Mucosa of rectum (tissue), 2 donors: Measurements from ENCODE around the gene LRRC10.

Experiments used
- H3K27ac ChIP-seq, 2 donors: one replicate each; pipeline ENCODE4 v1.7.0; 2013; ENCODE audit warnings: inconsistent platforms in 2 of 2, low read depth in 2 of 2, low read length in 2 of 2
- H3K27me3 ChIP-seq, 2 donors: one replicate each; pipeline ENCODE4 v1.7.0; 2013; ENCODE audit warnings: low read length in 2 of 2; ENCODE audit not compliant: control insufficient read depth in 2 of 2, insufficient read depth in 2 of 2
- H3K36me3 ChIP-seq, 2 donors: one replicate each; pipeline ENCODE4 v1.7.0; 2013; ENCODE audit warnings: low read length in 2 of 2; ENCODE audit not compliant: control insufficient read depth in 2 of 2, insufficient read depth in 2 of 2
- H3K4me1 ChIP-seq, 2 donors: one replicate each; pipeline ENCODE4 v1.7.0; 2013; ENCODE audit warnings: low read length in 2 of 2, mild to moderate bottlenecking in 1 of 2; ENCODE audit not compliant: control insufficient read depth in 2 of 2, insufficient read depth in 2 of 2
- H3K4me3 ChIP-seq, 2 donors: one replicate each; pipeline ENCODE4 v1.7.0; 2013; ENCODE audit warnings: low read length in 2 of 2
- H3K9ac ChIP-seq, 2 donors: one replicate each; pipeline ENCODE4 v1.7.0; 2013; ENCODE audit warnings: low read length in 2 of 2, low read depth in 1 of 2, mild to moderate bottlenecking in 1 of 2
- H3K9me3 ChIP-seq, 2 donors: one replicate each; pipeline ENCODE4 v1.7.0; 2013; ENCODE audit warnings: low read length in 2 of 2; ENCODE audit not compliant: control insufficient read depth in 2 of 2
- donor health status: healthy.
- donor health status: Normal muscosa, but diverticular disease.

Gene LRRC10

DNA sequence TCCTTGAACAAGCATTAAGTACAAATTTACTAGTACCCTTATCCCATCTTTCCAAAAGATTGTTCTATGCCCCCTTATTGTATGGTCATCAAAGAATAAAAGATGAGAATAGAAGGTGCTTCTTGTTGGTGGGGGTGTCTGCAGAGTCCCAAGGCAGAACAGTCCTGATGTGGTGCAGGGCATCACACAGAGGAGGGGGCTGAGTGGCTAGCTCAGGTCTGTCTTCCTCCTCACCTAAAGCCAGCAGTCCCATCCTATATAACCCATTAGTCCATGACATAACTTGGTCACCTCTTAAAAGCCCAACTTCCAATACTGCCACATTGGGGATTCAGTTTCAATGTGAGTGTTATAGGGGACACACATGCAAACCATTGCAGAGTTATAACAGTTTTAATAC, 9.9 kb downstream of the LRRC10 start:
- peaks cover 55 to 57% of the 10 kb centered on the region in 2 donors for H3K36me3 ChIP-seq
- no peaks in the 10 kb centered on the region for H3K9me3 ChIP-seq
- H3K27ac ChIP-seq = no peak overlapping the region
- no peak overlapping the region for H3K4me3 ChIP-seq
- H3K9ac ChIP-seq = no peak overlapping the region
- peaks cover 0 to 7% of the 10 kb centered on the region in 2 donors for H3K4me1 ChIP-seq
- no peaks in the 10 kb centered on the region for H3K27me3 ChIP-seq

DNA sequence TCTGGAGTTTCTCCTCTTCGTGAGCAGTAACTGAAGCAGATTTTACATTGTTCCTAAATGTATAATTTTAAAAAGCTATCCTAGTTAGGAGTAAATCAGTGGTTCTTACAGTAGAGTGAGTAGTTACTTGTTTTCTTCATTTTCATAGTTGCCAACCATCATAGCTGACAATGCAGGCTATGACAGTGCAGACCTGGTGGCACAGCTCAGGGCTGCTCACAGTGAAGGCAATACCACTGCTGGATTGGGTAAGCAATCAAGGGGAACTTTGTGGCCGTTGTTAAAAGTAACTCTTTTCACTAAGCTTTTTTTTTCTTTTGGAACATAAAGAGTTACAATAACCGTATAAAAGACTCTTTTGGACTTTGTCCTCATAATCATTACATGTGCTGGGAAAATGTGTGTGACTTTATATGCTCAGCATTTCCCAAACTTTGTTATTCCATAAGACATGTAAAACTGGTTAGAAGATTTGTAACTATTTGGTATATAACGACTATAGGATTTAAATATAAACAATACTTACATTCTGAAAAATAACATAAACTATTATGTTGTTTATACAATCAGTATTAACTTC, 12.4 kb downstream of the LRRC10 start:
- no peak overlapping the region for H3K9ac ChIP-seq
- H3K9me3 ChIP-seq = no peaks in the 10 kb centered on the region
- H3K4me1 ChIP-seq = peaks cover 0 to 7% of the 10 kb centered on the region in 2 donors
- H3K36me3 ChIP-seq = peaks cover 70 to 73% of the 10 kb centered on the region in 2 donors
- no peaks in the 10 kb centered on the region for H3K27me3 ChIP-seq
- H3K27ac ChIP-seq = no peak overlapping the region
- H3K4me3 ChIP-seq = no peak overlapping the region

DNA sequence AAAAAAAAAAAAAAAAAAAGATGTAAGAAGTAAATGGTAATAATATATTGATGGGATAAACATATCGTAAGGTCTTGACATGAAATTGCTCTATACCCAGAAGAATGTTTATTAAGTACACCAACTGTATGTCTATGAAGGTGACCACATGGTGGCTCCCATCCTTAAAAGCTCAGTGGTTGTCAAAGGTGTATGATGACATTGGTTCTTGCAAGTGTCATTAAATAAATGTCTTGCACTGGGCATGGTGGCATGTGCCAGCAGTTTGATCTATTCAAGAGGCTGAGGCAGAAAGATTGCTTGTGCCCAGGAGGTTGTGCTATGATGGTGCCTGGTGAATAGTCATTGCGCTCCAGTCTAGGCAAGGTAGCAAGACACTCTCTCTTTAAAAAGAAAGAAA, 15.0 kb downstream of the LRRC10 start:
- Histone ChIP-seq H3K9ac (no peak overlapping the region), H3K4me3 (no peak overlapping the region), H3K4me1 (peaks cover 0 to 7% of the 10 kb centered on the region in 2 donors), H3K9me3 (no peaks in the 10 kb centered on the region), H3K36me3 (peaks cover 69 to 75% of the 10 kb centered on the region in 2 donors), H3K27me3 (no peaks in the 10 kb centered on the region), H3K27ac (no peak overlapping the region)

DNA sequence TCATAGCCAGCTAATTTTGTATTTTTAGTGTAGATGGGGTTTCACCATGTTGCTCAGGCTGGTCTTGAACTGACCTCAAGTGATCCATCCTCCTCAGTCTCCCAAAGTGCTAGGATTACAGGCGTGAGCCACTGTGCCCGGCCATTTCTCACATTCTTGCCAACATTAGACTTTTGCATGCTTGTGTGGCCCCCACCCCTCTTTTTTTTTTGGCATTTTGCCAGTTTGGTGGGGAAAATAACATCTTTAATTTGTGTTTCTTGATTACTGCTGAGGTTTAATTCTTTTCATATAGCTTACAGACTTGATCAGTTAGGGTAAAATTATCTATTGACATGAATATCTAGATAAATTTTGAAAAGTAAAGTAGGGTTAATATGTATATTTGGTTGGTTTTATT, 21.6 kb downstream of the LRRC10 start:
- H3K4me3 ChIP-seq = no peak overlapping the region
- H3K4me1 ChIP-seq = peaks cover 2 to 4% of the 10 kb centered on the region in 2 donors
- no peak overlapping the region for H3K27ac ChIP-seq
- no peaks in the 10 kb centered on the region for H3K9me3 ChIP-seq
- H3K36me3 ChIP-seq = peaks cover 61 to 68% of the 10 kb centered on the region in 2 donors
- no peaks in the 10 kb centered on the region for H3K27me3 ChIP-seq
- H3K9ac ChIP-seq = no peak overlapping the region

DNA sequence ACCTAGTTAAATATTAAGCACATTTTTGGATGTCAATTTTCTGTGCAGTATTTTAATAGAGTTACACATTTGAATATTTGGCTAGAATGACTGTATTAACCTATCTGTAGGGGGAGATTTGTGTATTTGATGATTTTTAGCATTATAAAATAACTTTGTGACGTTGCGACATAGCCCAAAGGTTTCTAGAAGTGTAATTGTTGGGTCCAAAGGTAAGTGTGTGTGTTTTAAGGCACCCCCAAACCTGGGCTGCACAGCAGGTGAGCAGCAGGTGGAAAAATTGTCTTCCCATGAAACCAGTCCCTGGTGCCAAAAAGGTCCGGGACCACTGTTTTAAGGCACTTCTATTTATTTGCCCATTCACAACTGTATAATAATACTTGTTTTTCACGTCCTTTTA, 22.2 kb downstream of the LRRC10 start:
- H3K36me3 ChIP-seq = peaks cover 56 to 63% of the 10 kb centered on the region in 2 donors
- no peak overlapping the region for H3K27ac ChIP-seq
- no peaks in the 10 kb centered on the region for H3K9me3 ChIP-seq
- H3K9ac ChIP-seq = no peak overlapping the region
- H3K27me3 ChIP-seq = no peaks in the 10 kb centered on the region
- H3K4me3 ChIP-seq = no peak overlapping the region
- peaks cover 2 to 4% of the 10 kb centered on the region in 2 donors for H3K4me1 ChIP-seq

DNA sequence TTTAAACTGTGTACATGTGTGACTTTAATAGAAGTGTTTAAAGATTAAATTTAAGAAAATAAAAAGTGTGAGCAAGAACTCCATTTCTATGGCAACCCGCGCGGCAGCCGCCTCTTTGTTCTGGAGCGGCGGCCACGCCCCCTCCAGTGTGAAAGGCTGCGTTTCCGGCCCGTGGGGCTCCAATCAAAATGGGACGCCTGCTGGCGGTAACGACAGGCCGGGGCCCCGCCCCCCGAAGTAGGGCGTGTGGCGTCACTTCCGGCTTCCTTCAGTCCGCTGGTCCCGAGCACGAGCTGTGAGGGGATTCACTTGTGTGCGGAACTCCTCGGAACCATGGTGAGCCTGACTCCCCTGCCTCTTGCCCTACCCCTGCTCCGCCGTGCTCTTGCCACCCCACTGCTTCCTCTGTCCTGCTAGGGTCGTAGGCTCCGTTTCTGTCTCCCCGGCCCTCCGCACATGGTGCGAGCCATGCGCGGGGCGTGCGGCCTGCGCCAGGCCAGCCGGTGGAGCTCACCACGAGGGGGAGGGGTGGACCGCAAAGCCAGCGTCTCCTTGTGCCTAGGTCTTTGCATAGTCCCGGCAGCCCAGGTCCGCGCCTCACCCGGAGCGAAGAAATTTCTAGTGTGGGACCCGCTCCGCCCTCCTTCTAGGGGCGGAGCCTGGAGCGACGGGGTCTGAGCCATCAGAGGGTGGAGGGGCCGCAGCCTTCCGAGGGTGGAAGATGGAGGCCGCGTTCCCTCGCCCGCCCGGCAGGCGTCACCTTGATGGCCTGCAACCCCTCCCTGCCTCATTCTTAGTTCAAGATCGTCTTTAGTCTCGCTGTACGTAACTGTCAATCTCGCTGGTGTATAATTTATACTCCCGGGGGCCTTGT, 25.3 kb downstream of the LRRC10 start, which contains the start of gene CCT2:
Gene CCT2, plus strand, starts transcription at position 271 of the 874 bp plus-strand sequence. Its CDS starts 63 bp downstream, at position 334.
- Histone ChIP-seq H3K4me3 (peak within 1 kb of the TSS; percentile 94 to 98), H3K9ac (peak within 1 kb of the TSS; percentile 97), H3K4me1 (peaks cover 2 to 4% of the 10 kb centered on the region in 2 donors), H3K27me3 (no peaks in the 10 kb centered on the region), H3K36me3 (peaks cover 35% of the 10 kb centered on the region in 2 donors), H3K27ac (peak within 1 kb of the TSS; percentile 89 to 93), H3K9me3 (no peaks in the 10 kb centered on the region)

DNA sequence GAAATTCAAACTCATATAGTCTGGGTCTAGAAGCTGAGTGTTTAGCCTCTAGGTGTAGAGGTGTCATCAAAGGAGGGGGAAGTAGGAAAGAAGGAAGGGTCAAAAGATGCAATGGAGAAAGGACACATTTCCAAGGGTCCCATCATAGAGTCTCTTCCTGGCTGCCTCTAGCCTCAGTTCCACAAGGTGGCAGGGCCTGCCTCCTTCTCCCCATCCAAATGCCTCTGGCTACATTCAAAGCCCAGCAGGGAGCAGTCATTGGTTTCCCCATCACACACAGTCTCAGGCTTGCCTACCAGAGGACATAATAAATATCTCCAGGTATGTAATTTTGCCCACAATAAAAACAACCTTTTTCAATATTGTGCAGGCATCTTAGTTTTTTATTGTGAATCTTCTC, 27.5 kb downstream of the LRRC10 start:
- peaks cover 2 to 4% of the 10 kb centered on the region in 2 donors for H3K4me1 ChIP-seq
- no peak overlapping the region for H3K27ac ChIP-seq
- no peak overlapping the region for H3K9ac ChIP-seq
- no peaks in the 10 kb centered on the region for H3K9me3 ChIP-seq
- no peak overlapping the region for H3K4me3 ChIP-seq
- H3K36me3 ChIP-seq = peaks cover 14 to 15% of the 10 kb centered on the region in 2 donors
- H3K27me3 ChIP-seq = no peaks in the 10 kb centered on the region

DNA sequence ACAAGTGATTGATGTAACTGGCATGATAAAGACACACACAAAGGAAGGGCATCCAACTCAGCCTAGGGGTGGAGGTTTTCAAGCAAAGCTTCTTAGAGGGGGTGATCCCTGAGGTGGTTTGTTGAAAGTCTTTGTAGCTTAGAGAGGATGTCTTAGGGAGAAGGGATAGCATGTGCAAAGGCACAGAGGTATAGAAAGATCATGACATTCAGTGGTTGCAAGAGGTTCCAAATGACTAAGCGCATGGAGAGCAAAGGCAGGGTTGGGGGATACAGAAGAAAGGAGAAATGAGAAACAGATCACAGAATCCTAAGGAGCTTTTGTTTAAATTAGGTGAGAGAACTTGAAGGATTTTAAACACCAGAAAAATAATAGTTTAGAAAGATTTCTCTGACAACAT, 30.6 kb downstream of the LRRC10 start:
- no peaks in the 10 kb centered on the region for H3K27me3 ChIP-seq

DNA sequence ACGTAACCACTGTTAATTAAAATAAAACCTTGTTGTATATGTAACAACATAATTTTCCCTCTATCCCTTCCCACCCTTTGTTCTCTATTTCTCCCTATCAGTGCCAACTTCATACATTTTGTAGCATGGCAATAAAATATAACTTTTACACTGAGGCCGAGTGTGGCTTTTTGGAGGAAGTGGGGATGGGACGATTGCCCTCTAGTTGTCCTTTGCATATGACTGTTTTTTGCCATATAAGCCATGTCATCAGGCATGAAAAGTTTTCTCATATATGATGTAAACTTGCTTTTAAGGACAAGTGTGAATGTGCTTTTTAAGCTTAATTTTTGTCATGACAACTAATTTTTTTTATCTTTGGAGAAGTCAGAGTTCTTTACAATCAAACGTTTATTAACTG, 31.7 kb downstream of the LRRC10 start:
- H3K4me1 ChIP-seq = no peaks in the 10 kb centered on the region
- H3K36me3 ChIP-seq = peaks cover 12 to 14% of the 10 kb centered on the region in 2 donors
- H3K4me3 ChIP-seq = no peak overlapping the region
- no peak overlapping the region for H3K9ac ChIP-seq
- no peak overlapping the region for H3K27ac ChIP-seq
- H3K27me3 ChIP-seq = no peaks in the 10 kb centered on the region
- no peaks in the 10 kb centered on the region for H3K9me3 ChIP-seq

More for the DNA sequence above, 30.6 kb downstream of the LRRC10 start:
- Histone ChIP-seq H3K9ac (no peak overlapping the region), H3K4me1 (no peaks in the 10 kb centered on the region), H3K4me3 (no peak overlapping the region), H3K27ac (no peak overlapping the region), H3K36me3 (peaks cover 3 to 4% of the 10 kb centered on the region in 2 donors), H3K9me3 (no peaks in the 10 kb centered on the region)

DNA sequence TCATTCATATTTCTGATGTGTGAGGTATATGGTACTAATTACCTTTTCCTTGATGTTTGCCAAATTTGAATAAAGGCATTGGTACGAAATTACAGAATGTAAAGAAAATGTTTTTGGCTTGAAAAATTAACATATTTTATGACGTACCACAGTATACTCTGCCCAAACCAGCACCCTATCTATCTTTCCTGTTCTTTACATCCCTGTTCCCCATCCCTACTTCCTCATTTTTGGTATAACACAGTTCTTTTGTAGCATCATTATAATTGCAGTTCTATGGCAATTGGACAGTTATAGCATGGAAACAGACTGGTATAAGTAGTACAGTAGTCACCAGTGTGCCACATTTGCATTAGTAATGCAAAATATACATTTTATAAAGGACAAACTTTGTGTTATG, 32.4 kb downstream of the LRRC10 start:
- Histone ChIP-seq H3K9me3 (no peaks in the 10 kb centered on the region), H3K27ac (no peak overlapping the region), H3K36me3 (peaks cover 16 to 17% of the 10 kb centered on the region in 2 donors), H3K4me3 (no peak overlapping the region), H3K4me1 (no peaks in the 10 kb centered on the region), H3K27me3 (no peaks in the 10 kb centered on the region), H3K9ac (no peak overlapping the region)
